ENCODE measurements around the gene MFN2.

- TF ChIP-seq POLR2AphosphoS5 (IDR thresholded peaks at IDR 0.05; ENCODE audit: low read depth, low read length) (no peak), CTCF (IDR thresholded peaks at IDR 0.05) (no peak), SIN3A (IDR thresholded peaks at IDR 0.05; ENCODE audit: borderline replicate concordance, insufficient read depth, low read depth, low read length) (no peak), TCF7L2 (IDR thresholded peaks at IDR 0.05; ENCODE audit: low read depth, low read length) (no peak)
Measured at GRCh38 chr1:12035312-12035711, 55.1 kb downstream of the MFN2 start.
